ENCODE data around the gene SLC30A3.

Gene SLC30A3

DNA sequence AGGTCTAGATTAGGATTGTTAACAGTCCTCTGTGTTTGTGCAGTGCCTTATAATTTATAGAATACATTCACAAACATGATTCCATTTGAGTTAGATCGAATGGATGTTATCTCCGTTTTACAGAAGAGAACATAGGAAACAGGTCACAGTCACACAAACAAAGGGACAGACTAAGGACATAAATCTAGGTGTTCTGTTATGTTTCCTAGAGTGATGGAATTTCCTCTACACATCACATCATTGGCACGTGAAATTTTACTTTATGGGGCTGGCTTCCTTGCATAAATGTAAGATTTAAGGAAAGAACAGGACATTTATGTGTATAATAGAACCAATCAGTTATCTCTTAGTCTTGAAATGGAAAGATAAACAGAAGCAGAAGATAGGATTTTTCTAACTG lies 25.8 kb upstream of the SLC30A3 start:
- Histone ChIP-seq H3K9me3 (replicated peaks in 1 of 2; ENCODE audit: control insufficient read depth in 2 of 2, insufficient read depth in 1 of 2, low read depth in 1 of 2, low read length in 2 of 2) (no peaks in the 10 kb centered on the region), H3K4ac (ENCODE audit: low read length) (no peak overlapping the region), H3K36me3 (replicated peaks in 1 of 2; ENCODE audit: control insufficient read depth in 2 of 2, insufficient read depth in 2 of 2, low read length in 2 of 2) (no peaks in the 10 kb centered on the region), H3K14ac (ENCODE audit: low read length) (no peak overlapping the region), H2AK5ac (ENCODE audit: low read depth, low read length) (no peak overlapping the region), H3K18ac (ENCODE audit: low read length) (no peak overlapping the region), H2BK15ac (ENCODE audit: low read length) (no peak overlapping the region), H2BK12ac (ENCODE audit: low read length) (no peak overlapping the region), H3K27ac (replicated peaks; ENCODE audit: low read length) (no peak overlapping the region), H3K4me3 (ENCODE audit: low read length in 2 of 2) (no peak overlapping the region), H3K4me2 (ENCODE audit: insufficient read depth, low read length, poor library complexity, severe bottlenecking) (no peak overlapping the region), H3K27me3 (ENCODE audit: control insufficient read depth in 3 of 3, insufficient read depth in 3 of 3, low read depth in 1 of 3, low read length in 3 of 3) (peaks cover 0 to 93% (median 2%) of the 10 kb centered on the region in 3 experiments), H3K4me1 (ENCODE audit: control insufficient read depth in 2 of 2, insufficient read depth in 1 of 2, low read depth in 1 of 2, low read length in 2 of 2) (no peaks in the 10 kb centered on the region), H2BK5ac (ENCODE audit: low read length) (no peak overlapping the region), H2BK120ac (ENCODE audit: low read depth, low read length) (no peak overlapping the region), H3K79me1 (ENCODE audit: low read depth, low read length) (no peaks in the 10 kb centered on the region), H3K23ac (ENCODE audit: low read depth, low read length, poor library complexity) (no peak overlapping the region), H4K8ac (ENCODE audit: low read depth, low read length) (no peak overlapping the region), H2AFZ (ENCODE audit: low read length) (no peak overlapping the region), H4K91ac (ENCODE audit: low read depth, low read length, poor library complexity) (no peak overlapping the region), H3K9ac (ENCODE audit: low read depth, low read length, poor library complexity) (no peak overlapping the region)
- DNase-seq (ENCODE audit: low spot score) = no peak
- no CpG with 5 or more reads among the region's 3 CpGs for WGBS, 2 donors (ENCODE audit: extremely low coverage in 2 of 2, insufficient read length in 2 of 2, insufficient replicate concordance in 1 of 2)

DNA sequence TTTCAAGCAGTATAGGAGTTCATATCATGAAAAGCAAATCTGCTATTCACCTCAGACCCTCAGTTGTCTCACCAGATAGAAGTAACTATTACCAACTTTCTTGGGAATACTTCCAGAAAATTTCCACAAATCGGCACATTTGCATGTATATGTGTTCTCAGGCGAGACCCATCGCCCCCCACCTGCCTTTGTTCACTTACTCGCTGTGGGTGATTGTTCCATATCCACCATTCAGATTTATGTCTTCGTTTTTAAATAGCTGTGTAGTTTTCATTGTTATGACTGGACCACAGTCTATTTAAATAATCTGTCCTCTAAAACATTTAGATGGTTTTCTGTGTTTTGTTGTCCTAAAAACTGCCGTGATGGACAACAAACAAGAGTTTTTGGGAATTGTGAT lies 22.6 kb upstream of the SLC30A3 start:
- Histone ChIP-seq H3K18ac (ENCODE audit: low read length) (no peak overlapping the region), H2BK15ac (ENCODE audit: low read length) (no peak overlapping the region), H3K4me3 (ENCODE audit: low read length in 2 of 2) (no peak overlapping the region), H2BK12ac (ENCODE audit: low read length) (no peak overlapping the region), H3K4me2 (ENCODE audit: insufficient read depth, low read length, poor library complexity, severe bottlenecking) (no peak overlapping the region), H3K36me3 (replicated peaks in 1 of 2; ENCODE audit: control insufficient read depth in 2 of 2, insufficient read depth in 2 of 2, low read length in 2 of 2) (no peaks in the 10 kb centered on the region), H3K14ac (ENCODE audit: low read length) (no peak overlapping the region), H2AK5ac (ENCODE audit: low read depth, low read length) (no peak overlapping the region), H4K8ac (ENCODE audit: low read depth, low read length) (no peak overlapping the region), H3K27me3 (ENCODE audit: control insufficient read depth in 3 of 3, insufficient read depth in 3 of 3, low read depth in 1 of 3, low read length in 3 of 3) (peaks cover 0 to 93% (median 2%) of the 10 kb centered on the region in 3 experiments), H4K91ac (ENCODE audit: low read depth, low read length, poor library complexity) (no peak overlapping the region), H2BK120ac (ENCODE audit: low read depth, low read length) (no peak overlapping the region), H2BK5ac (ENCODE audit: low read length) (no peak overlapping the region), H3K4ac (ENCODE audit: low read length) (no peak overlapping the region), H2AFZ (ENCODE audit: low read length) (no peak overlapping the region), H3K79me1 (ENCODE audit: low read depth, low read length) (no peaks in the 10 kb centered on the region), H3K4me1 (ENCODE audit: control insufficient read depth in 2 of 2, insufficient read depth in 1 of 2, low read depth in 1 of 2, low read length in 2 of 2) (peaks cover 0 to 7% of the 10 kb centered on the region in 2 donors), H3K9me3 (replicated peaks in 1 of 2; ENCODE audit: control insufficient read depth in 2 of 2, insufficient read depth in 1 of 2, low read depth in 1 of 2, low read length in 2 of 2) (no peaks in the 10 kb centered on the region), H3K9ac (ENCODE audit: low read depth, low read length, poor library complexity) (no peak overlapping the region), H3K27ac (replicated peaks; ENCODE audit: low read length) (no peak overlapping the region), H3K23ac (ENCODE audit: low read depth, low read length, poor library complexity) (no peak overlapping the region)
- WGBS, 2 donors (ENCODE audit: extremely low coverage in 2 of 2, insufficient read length in 2 of 2, insufficient replicate concordance in 1 of 2) = no CpG with 5 or more reads among the region's 6 CpGs
- DNase-seq (ENCODE audit: low spot score) = no peak

DNA sequence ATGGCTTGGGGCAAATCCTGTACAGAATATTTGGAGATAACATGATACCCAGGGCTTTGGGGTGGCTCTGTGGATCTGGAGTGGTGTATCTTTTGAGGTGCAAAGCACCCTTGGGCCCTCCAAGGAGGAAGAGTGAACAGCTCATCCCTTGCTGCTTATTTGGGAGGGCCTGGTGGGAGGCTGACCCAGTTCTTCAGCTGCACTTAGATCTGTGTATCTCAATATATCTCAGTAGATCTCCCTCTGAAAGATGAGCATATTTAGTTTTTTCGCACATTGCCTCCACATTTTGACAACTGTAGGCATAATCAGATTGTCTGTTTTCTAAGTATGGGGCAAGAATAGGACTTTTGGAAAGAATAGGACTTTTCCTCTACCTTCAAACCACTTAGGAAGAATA lies 22.1 kb upstream of the SLC30A3 start:
- Histone ChIP-seq H2BK12ac (ENCODE audit: low read length) (no peak overlapping the region), H4K8ac (ENCODE audit: low read depth, low read length) (no peak overlapping the region)
- DNase-seq (ENCODE audit: low spot score) = no peak

DNA sequence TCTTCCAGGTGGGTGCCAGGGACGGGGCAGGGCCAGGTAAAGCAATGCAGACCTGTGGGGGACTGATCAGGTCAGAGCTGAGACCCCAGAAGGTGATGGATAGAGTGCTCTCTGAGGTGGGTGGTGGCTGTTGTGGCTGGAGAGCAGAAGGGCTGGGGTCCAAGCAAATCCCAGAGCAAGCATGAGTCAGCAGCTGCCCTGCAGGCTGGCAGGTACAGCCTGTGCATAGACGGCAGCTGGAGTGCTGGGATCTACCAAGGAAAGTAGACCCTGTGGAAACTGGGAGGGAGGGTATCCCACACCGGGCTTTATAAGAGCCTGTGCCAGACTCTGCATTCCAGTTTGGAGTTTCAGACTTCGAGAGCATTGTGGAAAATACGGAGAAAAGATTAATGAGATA lies 20.0 kb upstream of the SLC30A3 start:
- no peaks in the 10 kb centered on the region for H3K36me3 ChIP-seq (replicated peaks in 1 of 2; ENCODE audit: control insufficient read depth in 2 of 2, insufficient read depth in 2 of 2, low read length in 2 of 2)
- H3K4me3 ChIP-seq (ENCODE audit: low read length in 2 of 2) = no peak overlapping the region
- no peak overlapping the region for H3K4me2 ChIP-seq (ENCODE audit: insufficient read depth, low read length, poor library complexity, severe bottlenecking)
- H2BK120ac ChIP-seq (ENCODE audit: low read depth, low read length) = no peak overlapping the region
- H2BK15ac ChIP-seq (ENCODE audit: low read length) = peak overlapping the region; percentile 33
- no peak overlapping the region for H4K91ac ChIP-seq (ENCODE audit: low read depth, low read length, poor library complexity)
- no peak overlapping the region for H2BK5ac ChIP-seq (ENCODE audit: low read length)
- peak overlapping the region; percentile 19 for H3K4ac ChIP-seq (ENCODE audit: low read length)
- H4K8ac ChIP-seq (ENCODE audit: low read depth, low read length) = no peak overlapping the region
- H3K27ac ChIP-seq (replicated peaks; ENCODE audit: low read length) = no peak overlapping the region
- WGBS, 2 donors (ENCODE audit: extremely low coverage in 2 of 2, insufficient read length in 2 of 2, insufficient replicate concordance in 1 of 2) = no CpG with 5 or more reads among the region's 5 CpGs
- peak overlapping the region; percentile 66 for H2AK5ac ChIP-seq (ENCODE audit: low read depth, low read length)
- DNase-seq (ENCODE audit: low spot score) = no peak
- peak overlapping the region; percentile 79 for H2BK12ac ChIP-seq (ENCODE audit: low read length)
- H3K4me1 ChIP-seq (ENCODE audit: control insufficient read depth in 2 of 2, insufficient read depth in 1 of 2, low read depth in 1 of 2, low read length in 2 of 2) = peaks cover 0 to 7% of the 10 kb centered on the region in 2 donors
- no peak overlapping the region for H2AFZ ChIP-seq (ENCODE audit: low read length)
- H3K79me1 ChIP-seq (ENCODE audit: low read depth, low read length) = no peaks in the 10 kb centered on the region
- peak overlapping the region; percentile 65 for H3K9ac ChIP-seq (ENCODE audit: low read depth, low read length, poor library complexity)
- peaks cover 0 to 81% (median 2%) of the 10 kb centered on the region in 3 experiments for H3K27me3 ChIP-seq (ENCODE audit: control insufficient read depth in 3 of 3, insufficient read depth in 3 of 3, low read depth in 1 of 3, low read length in 3 of 3)
- no peak overlapping the region for H3K18ac ChIP-seq (ENCODE audit: low read length)
- peak overlapping the region; percentile 95 for H3K23ac ChIP-seq (ENCODE audit: low read depth, low read length, poor library complexity)
- H3K14ac ChIP-seq (ENCODE audit: low read length) = no peak overlapping the region
- no peaks in the 10 kb centered on the region for H3K9me3 ChIP-seq (replicated peaks in 1 of 2; ENCODE audit: control insufficient read depth in 2 of 2, insufficient read depth in 1 of 2, low read depth in 1 of 2, low read length in 2 of 2)

More for the DNA sequence above, 22.1 kb upstream of the SLC30A3 start:
- Histone ChIP-seq H2BK120ac (ENCODE audit: low read depth, low read length) (no peak overlapping the region), H3K9ac (ENCODE audit: low read depth, low read length, poor library complexity) (no peak overlapping the region), H3K27me3 (ENCODE audit: control insufficient read depth in 3 of 3, insufficient read depth in 3 of 3, low read depth in 1 of 3, low read length in 3 of 3) (peaks cover 0 to 94% (median 2%) of the 10 kb centered on the region in 3 experiments), H2AFZ (ENCODE audit: low read length) (no peak overlapping the region), H3K4me3 (ENCODE audit: low read length in 2 of 2) (no peak overlapping the region), H3K23ac (ENCODE audit: low read depth, low read length, poor library complexity) (no peak overlapping the region), H3K36me3 (replicated peaks in 1 of 2; ENCODE audit: control insufficient read depth in 2 of 2, insufficient read depth in 2 of 2, low read length in 2 of 2) (no peaks in the 10 kb centered on the region), H3K4me1 (ENCODE audit: control insufficient read depth in 2 of 2, insufficient read depth in 1 of 2, low read depth in 1 of 2, low read length in 2 of 2) (peaks cover 0 to 7% of the 10 kb centered on the region in 2 donors), H3K9me3 (replicated peaks in 1 of 2; ENCODE audit: control insufficient read depth in 2 of 2, insufficient read depth in 1 of 2, low read depth in 1 of 2, low read length in 2 of 2) (no peaks in the 10 kb centered on the region), H4K91ac (ENCODE audit: low read depth, low read length, poor library complexity) (no peak overlapping the region), H3K4ac (ENCODE audit: low read length) (no peak overlapping the region), H2BK15ac (ENCODE audit: low read length) (no peak overlapping the region), H3K79me1 (ENCODE audit: low read depth, low read length) (no peaks in the 10 kb centered on the region), H2BK5ac (ENCODE audit: low read length) (no peak overlapping the region), H3K18ac (ENCODE audit: low read length) (no peak overlapping the region), H3K4me2 (ENCODE audit: insufficient read depth, low read length, poor library complexity, severe bottlenecking) (no peak overlapping the region), H3K27ac (replicated peaks; ENCODE audit: low read length) (no peak overlapping the region), H3K14ac (ENCODE audit: low read length) (no peak overlapping the region), H2AK5ac (ENCODE audit: low read depth, low read length) (no peak overlapping the region)
- WGBS, 2 donors (ENCODE audit: extremely low coverage in 2 of 2, insufficient read length in 2 of 2, insufficient replicate concordance in 1 of 2) = no CpG with 5 or more reads among the region's 1 CpG

Data from neuronal stem cell (in vitro differentiated cells).